KOPT-K1 (cell line): ENCODE results near the gene CFTR.

Experiments
- H3K27ac ChIP-seq: fragments of 200-600 bp; sonication (generic); 2 replicates; pipeline ENCODE4 v1.5.1; 2016; ENCODE audit warnings: antibody characterized with exemption, mild to moderate bottlenecking, low read depth, low read length; ENCODE audit not compliant: poor library complexity, severe bottlenecking
- H3K36me3 ChIP-seq: fragments of 200-600 bp; sonication (generic); 2 replicates; pipeline ENCODE4 v1.5.1; 2017; ENCODE audit warnings: antibody characterized with exemption, mild to moderate bottlenecking, low read length, moderate library complexity; ENCODE audit not compliant: insufficient read depth
- H3K9me3 ChIP-seq: fragments of 200-600 bp; sonication (generic); 2 replicates; pipeline ENCODE4 v1.5.1; 2017; ENCODE audit warnings: antibody characterized with exemption, low read length, mild to moderate bottlenecking; ENCODE audit not compliant: insufficient read depth, poor library complexity, severe bottlenecking

CFTR gene

GRCh38 chr7:117590191-117590590 is 110.4 kb downstream of the CFTR start:
- H3K9me3 ChIP-seq, result no peaks in the 10 kb centered on the region
- peak overlapping the region; percentile 97 for H3K27ac ChIP-seq

DNA sequence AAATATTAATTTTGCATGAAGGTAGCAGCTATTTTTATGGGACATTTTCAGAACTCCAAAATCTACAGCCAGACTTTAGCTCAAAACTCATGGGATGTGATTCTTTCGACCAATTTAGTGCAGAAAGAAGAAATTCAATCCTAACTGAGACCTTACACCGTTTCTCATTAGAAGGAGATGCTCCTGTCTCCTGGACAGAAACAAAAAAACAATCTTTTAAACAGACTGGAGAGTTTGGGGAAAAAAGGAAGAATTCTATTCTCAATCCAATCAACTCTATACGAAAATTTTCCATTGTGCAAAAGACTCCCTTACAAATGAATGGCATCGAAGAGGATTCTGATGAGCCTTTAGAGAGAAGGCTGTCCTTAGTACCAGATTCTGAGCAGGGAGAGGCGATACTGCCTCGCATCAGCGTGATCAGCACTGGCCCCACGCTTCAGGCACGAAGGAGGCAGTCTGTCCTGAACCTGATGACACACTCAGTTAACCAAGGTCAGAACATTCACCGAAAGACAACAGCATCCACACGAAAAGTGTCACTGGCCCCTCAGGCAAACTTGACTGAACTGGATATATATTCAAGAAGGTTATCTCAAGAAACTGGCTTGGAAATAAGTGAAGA is 112.3 kb downstream of the CFTR start:
- H3K9me3 ChIP-seq, result peaks cover 16% of the 10 kb centered on the region
- H3K27ac ChIP-seq, result peak overlapping the region; percentile 97
- H3K36me3 ChIP-seq, result peaks cover 24% of the 10 kb centered on the region

More at GRCh38 chr7:117590191-117590590, 110.4 kb downstream of the CFTR start:
- peaks cover 6% of the 10 kb centered on the region; the same call in 1 of the 2 replicates for H3K36me3 ChIP-seq

- H3K27ac ChIP-seq, result peak overlapping the region; percentile 63
- peaks cover 39% of the 10 kb centered on the region for H3K36me3 ChIP-seq
- H3K9me3 ChIP-seq, result peaks cover 16% of the 10 kb centered on the region
Observed at GRCh38 chr7:117596134-117596533, 116.3 kb downstream of the CFTR start.

DNA sequence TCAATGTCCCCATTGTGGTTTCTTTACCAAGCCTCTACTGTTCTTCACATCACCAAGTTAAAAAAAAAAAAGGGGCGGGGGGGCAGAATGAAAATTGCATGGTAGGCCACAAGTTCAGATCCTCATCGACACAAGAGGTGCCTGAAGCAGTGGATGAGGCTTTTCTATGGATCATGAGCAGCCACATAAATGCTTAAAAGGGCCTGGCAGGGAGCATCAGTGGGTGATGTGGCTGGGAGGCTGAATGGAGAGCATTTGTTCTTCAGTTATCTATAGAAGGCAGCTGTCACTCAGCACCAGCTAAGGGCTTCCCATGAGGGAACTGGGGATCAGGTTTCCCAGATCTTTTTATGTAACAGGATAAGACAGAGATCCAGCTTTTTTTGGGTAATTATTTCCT is 117.9 kb downstream of the CFTR start:
- H3K27ac ChIP-seq, result peak overlapping the region; percentile 63
- H3K36me3 ChIP-seq, result peaks cover 49% of the 10 kb centered on the region
- peaks cover 16% of the 10 kb centered on the region for H3K9me3 ChIP-seq

- Histone ChIP-seq H3K9me3 (peaks cover 11% of the 10 kb centered on the region), H3K36me3 (peaks cover 66% of the 10 kb centered on the region), H3K27ac (peak overlapping the region; percentile 58)
Observed at GRCh38 chr7:117600911-117601310, 121.1 kb downstream of the CFTR start.

DNA sequence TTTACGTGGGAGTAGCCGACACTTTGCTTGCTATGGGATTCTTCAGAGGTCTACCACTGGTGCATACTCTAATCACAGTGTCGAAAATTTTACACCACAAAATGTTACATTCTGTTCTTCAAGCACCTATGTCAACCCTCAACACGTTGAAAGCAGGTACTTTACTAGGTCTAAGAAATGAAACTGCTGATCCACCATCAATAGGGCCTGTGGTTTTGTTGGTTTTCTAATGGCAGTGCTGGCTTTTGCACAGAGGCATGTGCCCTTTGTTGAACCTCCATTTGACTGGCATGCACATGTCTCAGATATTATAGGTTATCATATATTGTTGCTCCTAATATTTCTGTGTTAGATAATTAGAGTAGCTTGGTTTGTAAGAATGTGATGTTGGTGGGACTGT is 123.8 kb downstream of the CFTR start:
- peaks cover 66% of the 10 kb centered on the region for H3K36me3 ChIP-seq
- H3K9me3 ChIP-seq, result no peaks in the 10 kb centered on the region
- peak overlapping the region; percentile 58 for H3K27ac ChIP-seq

DNA sequence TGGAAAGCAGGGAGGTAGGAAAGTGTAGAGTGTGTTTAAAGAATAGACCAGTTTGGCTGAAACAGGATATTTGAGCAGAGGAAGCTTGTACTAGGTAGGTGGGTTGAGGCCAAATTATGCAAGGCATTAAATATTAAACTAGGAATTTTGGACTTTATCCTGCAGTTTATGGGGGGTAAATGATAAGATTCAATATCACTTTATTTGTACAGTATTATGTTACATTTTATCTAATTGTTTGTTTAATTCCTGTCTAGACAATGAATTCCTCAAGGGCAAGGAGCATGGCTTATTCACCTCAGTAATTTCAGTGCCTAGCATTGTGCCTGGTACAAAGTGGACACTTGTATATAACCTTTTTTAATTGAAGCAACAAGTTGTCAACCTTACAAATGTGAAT is 125.9 kb downstream of the CFTR start:
- H3K36me3 ChIP-seq, result peaks cover 83% of the 10 kb centered on the region
- no peaks in the 10 kb centered on the region for H3K9me3 ChIP-seq
- no peak overlapping the region for H3K27ac ChIP-seq

- Histone ChIP-seq H3K27ac (no peak overlapping the region), H3K9me3 (no peaks in the 10 kb centered on the region), H3K36me3 (peaks cover 87% of the 10 kb centered on the region)
Observed at GRCh38 chr7:117606132-117606531, 126.3 kb downstream of the CFTR start.

DNA sequence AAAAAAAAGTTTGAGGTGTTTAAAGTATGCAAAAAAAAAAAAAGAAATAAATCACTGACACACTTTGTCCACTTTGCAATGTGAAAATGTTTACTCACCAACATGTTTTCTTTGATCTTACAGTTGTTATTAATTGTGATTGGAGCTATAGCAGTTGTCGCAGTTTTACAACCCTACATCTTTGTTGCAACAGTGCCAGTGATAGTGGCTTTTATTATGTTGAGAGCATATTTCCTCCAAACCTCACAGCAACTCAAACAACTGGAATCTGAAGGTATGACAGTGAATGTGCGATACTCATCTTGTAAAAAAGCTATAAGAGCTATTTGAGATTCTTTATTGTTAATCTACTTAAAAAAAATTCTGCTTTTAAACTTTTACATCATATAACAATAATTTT is 130.6 kb downstream of the CFTR start:
- Histone ChIP-seq H3K36me3 (peaks cover 96% of the 10 kb centered on the region), H3K9me3 (no peaks in the 10 kb centered on the region), H3K27ac (no peak overlapping the region)

- Histone ChIP-seq H3K9me3 (no peaks in the 10 kb centered on the region), H3K36me3 (peaks cover 96% of the 10 kb centered on the region), H3K27ac (no peak overlapping the region)
Observed at GRCh38 chr7:117612637-117613036, 132.8 kb downstream of the CFTR start.

GRCh38 chr7:117616694-117617093 is 136.9 kb downstream of the CFTR start:
- H3K36me3 ChIP-seq, result peaks cover 99% of the 10 kb centered on the region
- H3K9me3 ChIP-seq, result no peaks in the 10 kb centered on the region
- H3K27ac ChIP-seq, result no peak overlapping the region

GRCh38 chr7:117619681-117620080 is 139.9 kb downstream of the CFTR start:
- Histone ChIP-seq H3K36me3 (peaks cover 100% of the 10 kb centered on the region), H3K27ac (no peak overlapping the region), H3K9me3 (no peaks in the 10 kb centered on the region)

GRCh38 chr7:117621075-117621618 is 141.3 kb downstream of the CFTR start:
- no peaks in the 10 kb centered on the region for H3K9me3 ChIP-seq
- H3K27ac ChIP-seq, result no peak overlapping the region
- peaks cover 100% of the 10 kb centered on the region for H3K36me3 ChIP-seq

GRCh38 chr7:117623606-117624005 is 143.8 kb downstream of the CFTR start:
- Histone ChIP-seq H3K36me3 (peaks cover 98% of the 10 kb centered on the region), H3K9me3 (no peaks in the 10 kb centered on the region), H3K27ac (no peak overlapping the region)

GRCh38 chr7:117630501-117630900 is 150.7 kb downstream of the CFTR start:
- H3K27ac ChIP-seq, result no peak overlapping the region
- peaks cover 96% of the 10 kb centered on the region for H3K36me3 ChIP-seq
- peaks cover 25% of the 10 kb centered on the region for H3K9me3 ChIP-seq

DNA sequence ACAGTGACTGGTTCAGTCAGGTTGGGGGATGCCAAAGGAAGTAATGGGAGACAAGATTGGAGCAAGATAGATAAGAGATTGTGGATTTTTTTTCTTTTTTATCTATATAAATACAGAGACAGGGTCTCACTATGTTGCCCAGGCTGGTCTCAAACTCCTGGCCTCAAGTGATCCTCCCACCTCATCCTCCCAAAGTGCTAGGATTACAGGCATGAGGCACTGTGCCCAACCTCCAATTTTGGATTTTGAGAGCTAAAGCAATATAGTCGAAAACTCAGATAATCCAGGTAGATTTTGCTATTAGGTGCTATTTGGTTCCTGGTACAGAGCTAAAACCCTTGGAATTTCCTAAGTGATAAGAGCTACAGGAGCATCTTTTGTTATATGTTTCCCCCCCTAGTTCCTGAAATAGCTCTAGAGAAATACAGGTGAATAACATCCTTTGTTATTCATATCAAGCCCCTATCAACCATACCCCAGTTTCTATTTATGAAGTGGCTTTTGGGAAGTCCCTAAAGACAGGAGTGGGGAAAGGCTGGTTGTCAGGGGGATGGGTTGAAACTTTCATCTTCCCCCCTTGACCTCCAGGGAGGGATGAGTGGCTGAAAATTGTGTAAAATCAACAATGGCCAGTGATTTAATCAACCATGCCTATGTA is 151.2 kb downstream of the CFTR start:
- Histone ChIP-seq H3K27ac (no peak overlapping the region), H3K9me3 (peaks cover 25% of the 10 kb centered on the region), H3K36me3 (peaks cover 95% of the 10 kb centered on the region)
